CD4-positive, alpha-beta T cell treated with Interferon alpha-2 for 1 hour (primary cell): ENCODE measurements around the gene FLNC.

ENCODE experiments used
- DNase-seq, 2 donors: peaks; one replicate each; pipeline ENCODE4 v3.0.0-alpha.2; 2020 to 2022

The FLNC gene

GRCh38 chr7:128893251-128894100, 63.3 kb downstream of the FLNC start:
- no peak for DNase-seq

GRCh38 chr7:128894101-128894440, 63.9 kb downstream of the FLNC start:
- no peak for DNase-seq

DNA sequence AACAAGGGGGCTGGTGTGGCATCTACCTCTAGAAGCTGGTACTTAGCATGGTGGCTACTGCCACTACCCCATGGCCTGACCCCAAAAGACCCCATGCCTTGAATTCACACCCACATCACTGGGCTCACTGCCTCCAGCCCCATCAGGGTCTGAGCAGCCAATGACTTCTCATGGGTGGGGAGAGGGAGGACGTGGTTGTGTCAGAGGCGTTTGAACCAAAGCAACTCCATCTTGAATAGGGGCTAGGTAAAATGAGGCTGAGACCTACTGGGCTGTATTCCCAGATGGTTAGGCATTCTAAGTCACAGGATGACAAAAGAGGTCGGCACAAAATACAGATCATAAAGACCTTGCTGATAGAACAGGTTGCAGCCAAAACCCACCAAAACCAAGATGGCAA, 65.1 kb downstream of the FLNC start:
- no peak for DNase-seq

DNA sequence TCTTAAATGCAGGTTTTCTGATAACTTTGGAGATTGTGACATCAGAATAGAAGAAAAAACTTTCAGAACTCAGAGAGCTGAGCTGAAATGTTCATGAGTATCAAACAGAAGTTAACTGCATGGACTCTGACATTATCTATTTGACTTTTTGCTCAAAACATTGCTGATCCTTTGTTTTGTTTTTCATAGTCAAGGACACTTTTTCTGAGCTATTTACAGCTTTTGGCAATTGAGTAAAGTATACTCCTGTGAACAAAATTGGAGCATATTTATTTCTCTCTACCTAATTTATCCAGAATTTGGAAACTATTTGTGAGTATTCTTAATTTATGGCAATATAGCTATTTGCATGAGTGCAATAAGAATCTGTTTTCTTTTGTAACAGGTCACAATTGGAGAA, 69.2 kb downstream of the FLNC start:
- DNase-seq: no peak

GRCh38 chr7:128900237-128900636, 70.0 kb downstream of the FLNC start:
- DNase-seq: no peak

DNA sequence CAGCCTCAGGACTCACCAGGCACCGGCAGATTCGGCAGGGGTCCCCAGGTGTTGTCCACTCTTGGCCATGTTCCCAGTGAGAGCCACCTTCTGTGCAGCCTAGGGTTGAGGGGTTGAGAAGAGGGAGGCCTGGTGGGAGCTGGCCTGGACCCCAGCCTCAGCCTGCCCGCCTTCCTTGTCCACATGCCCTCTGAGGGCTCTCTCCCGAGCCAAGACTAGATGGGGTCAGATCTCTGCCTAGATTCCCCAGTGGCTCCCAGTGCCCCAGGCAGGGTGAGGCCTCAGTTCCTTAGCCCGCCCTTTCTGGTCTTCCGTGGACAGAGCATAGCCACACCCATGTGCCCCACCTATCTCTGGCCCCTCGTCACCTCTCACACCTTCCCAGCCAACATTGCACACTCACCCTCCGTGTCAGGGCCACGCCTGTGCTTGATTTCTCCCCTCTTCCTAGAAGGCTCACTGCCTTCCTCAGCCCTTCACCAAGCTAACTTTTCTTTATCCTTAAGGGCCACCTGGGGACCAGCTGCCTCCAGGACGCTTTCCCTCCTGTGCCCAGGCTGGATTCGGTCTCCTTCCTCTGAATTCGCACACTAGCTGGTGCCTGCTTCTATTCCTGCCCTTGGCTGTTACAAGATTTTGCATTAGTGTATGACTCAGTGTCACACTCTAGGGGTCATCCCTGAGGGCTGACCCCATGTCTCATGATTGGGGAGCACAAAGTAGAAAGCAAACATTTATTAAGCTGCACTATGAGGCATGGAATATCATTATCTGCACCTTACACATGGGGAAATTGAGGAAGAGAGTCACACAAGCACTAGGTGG, 72.8 kb downstream of the FLNC start:
- no peak for DNase-seq

DNA sequence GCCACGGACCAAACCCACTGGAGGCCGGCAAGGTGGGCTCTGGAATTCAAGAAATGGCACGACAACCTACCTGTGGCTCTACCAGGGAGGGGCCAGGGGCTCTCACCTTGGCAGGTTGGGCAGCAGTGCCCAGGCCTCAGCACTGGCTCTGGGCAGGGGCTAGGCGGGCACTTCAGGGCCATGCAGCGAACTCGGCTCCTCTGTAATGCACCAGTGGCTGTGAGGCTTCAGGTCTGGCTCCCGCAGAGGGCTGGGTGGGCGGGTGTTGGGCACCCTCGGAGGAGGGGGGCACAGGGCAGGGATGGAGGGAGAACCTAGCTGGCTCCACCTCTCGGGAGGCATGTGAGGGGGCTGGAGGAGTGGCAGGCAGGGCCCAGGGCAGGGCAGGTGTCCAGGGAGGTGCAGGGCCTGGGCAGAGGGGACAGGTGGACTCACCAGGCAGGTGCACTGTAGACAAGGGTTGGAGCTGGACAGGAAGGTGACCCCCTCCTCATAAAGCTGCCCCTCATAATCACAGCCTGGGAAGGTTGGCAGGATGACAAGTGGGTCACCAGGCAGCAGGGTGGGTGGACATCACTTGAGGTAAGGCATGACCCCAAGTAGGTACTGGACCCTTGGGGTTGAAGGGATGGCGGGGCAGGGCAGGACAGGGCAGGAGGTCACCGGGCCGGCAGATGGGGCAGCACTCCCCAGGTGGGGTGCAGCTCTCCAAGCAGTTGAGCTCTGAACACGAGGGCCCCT, 73.6 kb downstream of the FLNC start:
- DNase-seq: no peak

GRCh38 chr7:128904381-128905197, 74.4 kb downstream of the FLNC start:
- peak; percentile 40 to 74 for DNase-seq

DNA sequence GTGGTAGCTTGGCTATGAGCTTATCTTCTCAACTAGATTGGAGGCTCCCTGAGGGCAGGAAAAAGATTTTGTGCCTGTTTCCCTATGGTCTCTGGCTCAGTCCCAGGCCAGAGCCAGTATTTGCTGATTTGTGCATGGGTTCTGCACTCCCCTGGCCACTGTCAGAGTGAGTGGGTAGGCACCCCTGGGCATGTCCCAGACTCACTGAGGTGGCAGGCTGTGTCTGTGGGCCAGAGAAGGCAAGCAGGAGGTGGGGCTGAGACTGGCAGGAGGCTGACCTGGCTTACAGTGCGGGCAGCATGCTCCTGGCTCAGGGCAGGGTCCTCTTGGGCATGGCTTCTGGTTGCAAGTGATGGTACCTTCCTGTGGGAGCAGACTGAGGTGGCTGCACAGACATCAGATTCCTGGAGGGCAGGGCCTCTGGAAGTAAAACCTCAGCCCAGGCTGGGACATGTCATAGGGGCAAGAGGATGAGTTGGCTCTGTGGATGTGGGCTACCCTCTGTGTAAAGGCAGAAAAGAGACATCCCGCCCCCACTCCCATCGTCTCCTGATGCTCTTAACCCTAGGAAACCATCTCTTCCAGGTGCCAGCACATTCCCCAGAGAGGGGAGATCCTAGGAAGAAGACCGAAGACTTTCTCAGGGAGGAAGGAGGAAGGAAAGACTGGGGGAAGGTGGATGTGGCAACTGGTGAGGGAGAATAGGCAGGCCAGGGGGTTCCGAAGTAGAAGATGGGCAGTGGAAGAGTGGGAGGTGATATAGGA, 76.0 kb downstream of the FLNC start:
- DNase-seq: no peak

DNA sequence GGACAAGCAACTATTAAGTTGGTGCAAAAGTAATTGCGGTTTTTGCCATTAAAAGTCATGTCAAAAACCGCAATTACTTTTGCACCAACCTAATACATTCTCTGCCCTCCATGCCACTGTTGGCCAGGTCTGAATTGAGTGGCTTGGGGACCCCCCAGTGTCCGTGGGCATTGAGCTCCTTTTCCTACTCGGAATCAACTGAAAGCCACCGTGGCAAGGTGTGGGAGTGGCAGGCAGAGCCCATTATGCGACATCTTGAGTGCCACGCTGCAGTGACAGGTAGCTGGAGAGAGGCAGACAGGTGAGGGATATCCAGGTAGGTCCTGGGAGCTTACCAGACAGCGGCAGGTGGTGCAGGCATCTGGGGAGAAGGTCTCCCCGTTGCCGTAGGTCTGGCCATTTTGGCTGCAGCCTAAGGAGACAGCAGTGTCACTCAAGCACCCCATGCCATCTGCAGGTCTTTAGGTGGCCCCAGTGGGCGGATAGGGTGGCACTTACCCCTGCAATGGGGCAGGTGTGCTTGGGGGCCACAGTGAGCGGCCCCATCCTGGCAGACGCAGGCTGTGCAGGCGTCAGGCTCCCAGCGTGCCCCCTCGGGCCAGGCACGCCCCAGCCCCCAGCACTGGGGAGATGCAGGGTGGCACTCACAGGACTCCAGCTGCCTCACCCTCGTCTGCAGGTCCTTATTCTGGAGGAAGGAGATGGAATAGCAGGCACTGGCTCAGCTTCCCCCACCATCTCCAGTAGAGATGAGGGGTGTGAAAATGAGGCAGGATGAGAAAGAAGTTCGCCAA, 76.8 kb downstream of the FLNC start:
- DNase-seq: no peak
